Adrenal gland (tissue), 12 donors: ENCODE data around the gene RASAL1. TPM values are rescaled to one million over a fixed set of nuclear protein-coding genes. Genes with fewer than 3 reads are reported as not detected.
A peak's percentile ranks its signal among the peaks of the same experiment; 100 is the strongest.

Experiments
- DNase-seq, 7 donors: peaks; one replicate each; pipeline ENCODE4 v3.0.0-alpha.2; 2019 to 2020
- H3K27ac ChIP-seq, 5 donors: fragments of 200-600 bp; sonication (generic) in 4 of 5; 1 replicate in 3 of 5; 2 replicates in 2 of 5; pipeline versions ENCODE4 v1.5.1 to v1.8.0; 2016 to 2020; ENCODE audit warnings: mild to moderate bottlenecking in 1 of 5
- H3K27me3 ChIP-seq: fragments of 200-600 bp; 2 replicates; pipeline ENCODE4 v1.8.0; 2021
- H3K36me3 ChIP-seq, 2 donors: fragments of 200-600 bp; replicated peaks in 1 of 2; 1 replicate in 1 of 2; 2 replicates in 1 of 2; pipeline versions ENCODE4 v1.5.1 to v1.8.0; 2018 to 2022
- H3K4me1 ChIP-seq, 2 donors: fragments of 200-600 bp; replicated peaks in 1 of 2; 1 replicate in 1 of 2; 2 replicates in 1 of 2; pipeline versions ENCODE4 v1.5.1 to v1.8.0; 2018 to 2021
- H3K4me3 ChIP-seq, 4 donors: fragments of 200-600 bp; sonication (generic) in 3 of 4; one replicate each; pipeline ENCODE4 v1.5.1; 2016 to 2018
- H3K9me3 ChIP-seq, 3 donors: fragments of 200-600 bp; sonication (generic) in 1 of 3; replicated peaks in 1 of 3; 1 replicate in 2 of 3; 2 replicates in 1 of 3; pipeline versions ENCODE4 v1.5.1 to v1.8.0; 2016 to 2021
- POLR2A ChIP-seq, 2 donors: fragments of 450-650 bp; IDR thresholded peaks; one replicate each; pipeline ENCODE4 v1.6.1; 2017; ENCODE audit warnings: antibody characterized with exemption in 2 of 2, mild to moderate bottlenecking in 2 of 2, moderate library complexity in 1 of 2
- WGBS, 4 donors: extraction: QIAGEN DNeasy Blood & Tissue Kit in 2 of 4; methylation state at CpG; one replicate each; pipeline versions ENCODE4 v1.1.5 to v1.1.7; 2013 to 2017; 5-methylcytosine and 5-hydroxymethylcytosine counted together
- intact Hi-C, 2 donors: fragments of 100-400 bp; cut with DNase I; formaldehyde crosslinking; loops; one replicate each; pipeline versions ENCODE4 v1.14.1 to v1.15.0; 2022 to 2023
- polyA plus RNA-seq, 3 donors: library from polyadenylated mRNA; stranded (reverse); fragments of 200-250 nt in 2 of 3; fragments of 350-450 nt in 1 of 3; fragmentation: Illumina TruSeq in 1 of 3; extraction: RNeasy Lipid Tissue Mini Kit (QIAGEN cat#74804) in 1 of 3; gene quantifications; one replicate each; pipeline ENCODE4 v1.2.3, GENCODE V29; 2013 to 2014
- total RNA-seq, 9 donors: library from RNA; depleted of rRNA in 4 of 9; stranded (reverse); fragments of >200 nt in 4 of 9; fragments of 120-200 nt in 1 of 9; fragmentation: NEBNext Ultra II Directional in 1 of 9; extraction: Animal tissue kit (Norgen Biotek cat#: 25700) in 1 of 9; gene quantifications; one replicate each; pipeline versions ENCODE4 v1.1.0 to v1.2.4, GENCODE V29; 2013 to 2023
- TF ChIP-seq, protein P1 (sequence below), 6 experiments: fragments of 450-650 bp in 4 of 6; fragments of 200-600 bp in 2 of 6; sonication (generic) in 1 of 6; IDR thresholded peaks; 1 replicate in 5 of 6; 2 replicates in 1 of 6; pipeline versions ENCODE4 v1.5.1 to v1.8.0; 2016 to 2021; ENCODE audit warnings: antibody characterized with exemption in 6 of 6, mild to moderate bottlenecking in 2 of 6, moderate library complexity in 1 of 6
- donor health status: healthy with polysubstance abuse.
- donor health status: Bipolar disorder and iron deficiency.
- donor health status: DM: yes; HTN: yes; CAD: no.
- donor health status: DM: no; HTN: no; CAD: no.
- donor health status: DM: no; HTN: no; CAD: no.
- donor health status: DM: yes; HTN: yes; CAD: no.

Gene RASAL1
- total and polyA plus RNA-seq, 12 donors: 22.6 to 90.4 (median 43.3) TPM

DNA sequence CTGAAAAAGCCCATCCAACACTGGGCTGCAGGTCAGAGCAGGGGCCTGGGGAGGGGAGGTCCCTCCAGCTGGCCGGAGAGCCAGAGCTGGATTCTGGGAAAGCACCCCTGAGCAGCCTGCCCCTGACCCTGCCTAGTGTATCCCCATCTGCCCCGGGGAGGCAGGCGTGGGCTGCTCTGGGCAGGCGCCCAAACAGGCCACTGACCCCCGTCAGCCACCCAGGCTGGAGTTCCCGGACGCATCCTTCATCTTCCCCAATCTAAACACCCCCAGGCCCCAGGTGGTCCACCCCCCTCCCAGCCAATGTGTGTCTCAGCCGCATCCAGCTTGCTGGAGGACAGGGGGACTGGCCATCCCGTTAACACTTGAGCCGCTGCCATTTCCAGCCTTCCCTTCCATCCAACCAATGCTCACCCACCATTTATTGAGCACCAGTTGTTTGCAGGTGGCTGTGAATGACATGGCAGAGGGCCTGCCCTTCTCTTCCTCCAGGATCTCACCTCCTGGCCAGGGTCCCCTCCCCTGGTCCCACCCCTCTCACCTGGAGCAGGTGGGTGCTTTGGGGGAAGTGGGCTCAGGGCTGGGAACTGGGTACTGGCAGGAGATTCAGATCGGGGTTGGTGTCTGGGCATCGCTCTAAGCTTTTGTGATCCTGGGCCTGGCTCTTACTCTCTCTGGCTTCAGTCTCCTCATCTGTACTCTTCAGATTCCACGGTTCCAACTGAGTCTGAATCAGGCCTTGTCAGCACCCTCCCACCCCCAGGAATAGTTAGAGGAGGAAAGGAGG, 79.8 kb downstream of the RASAL1 start:
- intact Hi-C loops: loop anchor here (5.0 to 10.0 kb wide), 2 partner anchors 37 to 379 kb away; no protein-coding TSS in a partner anchor
- TF ChIP-seq, protein P1, sequence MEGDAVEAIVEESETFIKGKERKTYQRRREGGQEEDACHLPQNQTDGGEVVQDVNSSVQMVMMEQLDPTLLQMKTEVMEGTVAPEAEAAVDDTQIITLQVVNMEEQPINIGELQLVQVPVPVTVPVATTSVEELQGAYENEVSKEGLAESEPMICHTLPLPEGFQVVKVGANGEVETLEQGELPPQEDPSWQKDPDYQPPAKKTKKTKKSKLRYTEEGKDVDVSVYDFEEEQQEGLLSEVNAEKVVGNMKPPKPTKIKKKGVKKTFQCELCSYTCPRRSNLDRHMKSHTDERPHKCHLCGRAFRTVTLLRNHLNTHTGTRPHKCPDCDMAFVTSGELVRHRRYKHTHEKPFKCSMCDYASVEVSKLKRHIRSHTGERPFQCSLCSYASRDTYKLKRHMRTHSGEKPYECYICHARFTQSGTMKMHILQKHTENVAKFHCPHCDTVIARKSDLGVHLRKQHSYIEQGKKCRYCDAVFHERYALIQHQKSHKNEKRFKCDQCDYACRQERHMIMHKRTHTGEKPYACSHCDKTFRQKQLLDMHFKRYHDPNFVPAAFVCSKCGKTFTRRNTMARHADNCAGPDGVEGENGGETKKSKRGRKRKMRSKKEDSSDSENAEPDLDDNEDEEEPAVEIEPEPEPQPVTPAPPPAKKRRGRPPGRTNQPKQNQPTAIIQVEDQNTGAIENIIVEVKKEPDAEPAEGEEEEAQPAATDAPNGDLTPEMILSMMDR (IDR thresholded peaks at IDR 0.05): no peak
- no peak for TF ChIP-seq POLR2A (IDR thresholded peaks at IDR 0.05)
- H3K27ac ChIP-seq: peak overlapping the region in 2 of 5 donors; percentile 17 to 62
- WGBS, 4 donors: 60 to 71% (median 70%) methylated on average over 2 to 13 of the region's 13 CpGs
- peaks cover 9% of the 10 kb centered on the region for H3K27me3 ChIP-seq
- peak overlapping the region in 1 of 4 donors; percentile 64 for H3K4me3 ChIP-seq
- H3K4me1 ChIP-seq: peaks cover 7 to 8% of the 10 kb centered on the region in 2 donors
- peak in 4 of 7 donors; percentile 15 to 46 (median 39) for DNase-seq
- H3K36me3 ChIP-seq: no peaks in the 10 kb centered on the region
- H3K9me3 ChIP-seq: no peaks in the 10 kb centered on the region

- Histone ChIP-seq H3K36me3 (no peaks in the 10 kb centered on the region), H3K4me1 (peaks cover 7 to 8% of the 10 kb centered on the region in 2 donors), H3K27me3 (peaks cover 9% of the 10 kb centered on the region), H3K4me3 (no peak overlapping the region), H3K27ac (no peak overlapping the region), H3K9me3 (no peaks in the 10 kb centered on the region)
- no peak for DNase-seq
- TF ChIP-seq, protein P1 (IDR thresholded peaks at IDR 0.05): no peak
- TF ChIP-seq POLR2A (IDR thresholded peaks at IDR 0.05): no peak
- intact Hi-C loops: loop anchor here (5.0 to 10.0 kb wide), 4 partner anchors 37 to 380 kb away; no protein-coding TSS in a partner anchor
- WGBS, 4 donors: 54 to 60% (median 57%) methylated on average over 4 of the region's 4 CpGs
Measured at GRCh38 chr12:113054948-113055486, 80.5 kb downstream of the RASAL1 start.

GRCh38 chr12:113052326-113052725, 83.2 kb downstream of the RASAL1 start:
- DNase-seq: no peak
- Histone ChIP-seq H3K4me3 (no peak overlapping the region), H3K9me3 (no peaks in the 10 kb centered on the region), H3K36me3 (no peaks in the 10 kb centered on the region), H3K27ac (no peak overlapping the region), H3K4me1 (peaks cover 7 to 8% of the 10 kb centered on the region in 2 donors), H3K27me3 (peaks cover 6% of the 10 kb centered on the region)
- WGBS, 4 donors: 60 to 77% (median 70%) methylated on average over 4 of the region's 4 CpGs
- TF ChIP-seq, protein P1 (IDR thresholded peaks at IDR 0.05): no peak
- no peak for TF ChIP-seq POLR2A (IDR thresholded peaks at IDR 0.05)
- intact Hi-C loops: loop anchor here (5.0 to 10.0 kb wide), 3 partner anchors 100 to 382 kb away; no protein-coding TSS in a partner anchor

- H3K27ac ChIP-seq: no peak overlapping the region
- peaks cover under 1% of the 10 kb centered on the region for H3K27me3 ChIP-seq
- no peak for DNase-seq
- H3K9me3 ChIP-seq: no peaks in the 10 kb centered on the region
- WGBS, 4 donors: 84 to 91% (median 89%) methylated on average over 4 of the region's 4 CpGs
- TF ChIP-seq POLR2A (IDR thresholded peaks at IDR 0.05): no peak
- TF ChIP-seq, protein P1 (IDR thresholded peaks at IDR 0.05): no peak
- peaks cover 2% of the 10 kb centered on the region in 2 donors for H3K4me1 ChIP-seq
- intact Hi-C loops: loop anchor here (5.0 to 10.0 kb wide), 3 partner anchors 101 to 383 kb away; no protein-coding TSS in a partner anchor
- no peak overlapping the region for H3K4me3 ChIP-seq
- H3K36me3 ChIP-seq: no peaks in the 10 kb centered on the region
Measured at GRCh38 chr12:113051759-113052158, 83.8 kb downstream of the RASAL1 start.
